ENCODE data around the gene STPG4.

STPG4 gene

GRCh38 chr2:47076126-47076506 lies 79.0 kb downstream of the STPG4 start:
- no peaks in the 10 kb centered on the region for H3K9me3 ChIP-seq (ENCODE audit: control insufficient read depth, low read length)
- no peak overlapping the region for H3K27ac ChIP-seq (ENCODE audit: insufficient read depth, low read length, poor library complexity, severe bottlenecking)
- H3K4me1 ChIP-seq (ENCODE audit: control insufficient read depth, insufficient read depth, low read length, poor library complexity, severe bottlenecking), result peaks cover 6% of the 10 kb centered on the region
- no peak for DNase-seq
- H3K4me3 ChIP-seq (ENCODE audit: insufficient read depth, low read depth, low read length, poor library complexity, severe bottlenecking), result no peak overlapping the region
- no peaks in the 10 kb centered on the region for H3K27me3 ChIP-seq (replicated peaks; ENCODE audit: control insufficient read depth, insufficient read depth, low read length, poor library complexity, severe bottlenecking)
- H3K36me3 ChIP-seq (ENCODE audit: control insufficient read depth, insufficient read depth, low read length), result peaks cover 19% of the 10 kb centered on the region

- Histone ChIP-seq H3K27ac (ENCODE audit: insufficient read depth, low read length, poor library complexity, severe bottlenecking) (no peak overlapping the region), H3K27me3 (replicated peaks; ENCODE audit: control insufficient read depth, insufficient read depth, low read length, poor library complexity, severe bottlenecking) (no peaks in the 10 kb centered on the region), H3K36me3 (ENCODE audit: control insufficient read depth, insufficient read depth, low read length) (peaks cover 19% of the 10 kb centered on the region), H3K4me3 (ENCODE audit: insufficient read depth, low read depth, low read length, poor library complexity, severe bottlenecking) (no peak overlapping the region), H3K9me3 (ENCODE audit: control insufficient read depth, low read length) (no peaks in the 10 kb centered on the region), H3K4me1 (ENCODE audit: control insufficient read depth, insufficient read depth, low read length, poor library complexity, severe bottlenecking) (peaks cover 12% of the 10 kb centered on the region)
- DNase-seq, result no peak
Measured at GRCh38 chr2:47075361-47076125, 79.6 kb downstream of the STPG4 start.

GRCh38 chr2:47074691-47075090 lies 80.4 kb downstream of the STPG4 start:
- DNase-seq, result no peak
- Histone ChIP-seq H3K36me3 (ENCODE audit: control insufficient read depth, insufficient read depth, low read length) (peaks cover 19% of the 10 kb centered on the region), H3K9me3 (ENCODE audit: control insufficient read depth, low read length) (no peaks in the 10 kb centered on the region), H3K4me1 (ENCODE audit: control insufficient read depth, insufficient read depth, low read length, poor library complexity, severe bottlenecking) (peaks cover 20% of the 10 kb centered on the region), H3K27me3 (replicated peaks; ENCODE audit: control insufficient read depth, insufficient read depth, low read length, poor library complexity, severe bottlenecking) (no peaks in the 10 kb centered on the region), H3K4me3 (ENCODE audit: insufficient read depth, low read depth, low read length, poor library complexity, severe bottlenecking) (no peak overlapping the region), H3K27ac (ENCODE audit: insufficient read depth, low read length, poor library complexity, severe bottlenecking) (no peak overlapping the region)

GRCh38 chr2:47073641-47074040 lies 81.5 kb downstream of the STPG4 start:
- peaks cover 30% of the 10 kb centered on the region for H3K4me1 ChIP-seq (ENCODE audit: control insufficient read depth, insufficient read depth, low read length, poor library complexity, severe bottlenecking)
- H3K27ac ChIP-seq (ENCODE audit: insufficient read depth, low read length, poor library complexity, severe bottlenecking), result no peak overlapping the region
- peaks cover 19% of the 10 kb centered on the region for H3K36me3 ChIP-seq (ENCODE audit: control insufficient read depth, insufficient read depth, low read length)
- no peaks in the 10 kb centered on the region for H3K9me3 ChIP-seq (ENCODE audit: control insufficient read depth, low read length)
- no peak for DNase-seq
- no peaks in the 10 kb centered on the region for H3K27me3 ChIP-seq (replicated peaks; ENCODE audit: control insufficient read depth, insufficient read depth, low read length, poor library complexity, severe bottlenecking)
- no peak overlapping the region for H3K4me3 ChIP-seq (ENCODE audit: insufficient read depth, low read depth, low read length, poor library complexity, severe bottlenecking)

- Histone ChIP-seq H3K4me1 (ENCODE audit: control insufficient read depth, insufficient read depth, low read length, poor library complexity, severe bottlenecking) (peaks cover 30% of the 10 kb centered on the region), H3K36me3 (ENCODE audit: control insufficient read depth, insufficient read depth, low read length) (peaks cover 19% of the 10 kb centered on the region), H3K27me3 (replicated peaks; ENCODE audit: control insufficient read depth, insufficient read depth, low read length, poor library complexity, severe bottlenecking) (no peaks in the 10 kb centered on the region), H3K9me3 (ENCODE audit: control insufficient read depth, low read length) (no peaks in the 10 kb centered on the region), H3K27ac (ENCODE audit: insufficient read depth, low read length, poor library complexity, severe bottlenecking) (no peak overlapping the region), H3K4me3 (ENCODE audit: insufficient read depth, low read depth, low read length, poor library complexity, severe bottlenecking) (no peak overlapping the region)
- no peak for DNase-seq
Measured at GRCh38 chr2:47073217-47073616, 81.9 kb downstream of the STPG4 start.

GRCh38 chr2:47072728-47073191 lies 82.3 kb downstream of the STPG4 start:
- H3K27ac ChIP-seq (ENCODE audit: insufficient read depth, low read length, poor library complexity, severe bottlenecking), result no peak overlapping the region
- no peak overlapping the region for H3K4me3 ChIP-seq (ENCODE audit: insufficient read depth, low read depth, low read length, poor library complexity, severe bottlenecking)
- H3K27me3 ChIP-seq (replicated peaks; ENCODE audit: control insufficient read depth, insufficient read depth, low read length, poor library complexity, severe bottlenecking), result no peaks in the 10 kb centered on the region
- no peaks in the 10 kb centered on the region for H3K9me3 ChIP-seq (ENCODE audit: control insufficient read depth, low read length)
- DNase-seq, result no peak
- H3K36me3 ChIP-seq (ENCODE audit: control insufficient read depth, insufficient read depth, low read length), result peaks cover 19% of the 10 kb centered on the region
- H3K4me1 ChIP-seq (ENCODE audit: control insufficient read depth, insufficient read depth, low read length, poor library complexity, severe bottlenecking), result peaks cover 30% of the 10 kb centered on the region

GRCh38 chr2:47072018-47072691 lies 83.0 kb downstream of the STPG4 start:
- no peak overlapping the region for H3K4me3 ChIP-seq (ENCODE audit: insufficient read depth, low read depth, low read length, poor library complexity, severe bottlenecking)
- no peak overlapping the region for H3K27ac ChIP-seq (ENCODE audit: insufficient read depth, low read length, poor library complexity, severe bottlenecking)
- no peaks in the 10 kb centered on the region for H3K9me3 ChIP-seq (ENCODE audit: control insufficient read depth, low read length)
- no peaks in the 10 kb centered on the region for H3K27me3 ChIP-seq (replicated peaks; ENCODE audit: control insufficient read depth, insufficient read depth, low read length, poor library complexity, severe bottlenecking)
- H3K4me1 ChIP-seq (ENCODE audit: control insufficient read depth, insufficient read depth, low read length, poor library complexity, severe bottlenecking), result peaks cover 30% of the 10 kb centered on the region
- H3K36me3 ChIP-seq (ENCODE audit: control insufficient read depth, insufficient read depth, low read length), result peaks cover 19% of the 10 kb centered on the region
- DNase-seq, result no peak

GRCh38 chr2:47070920-47071824 lies 83.9 kb downstream of the STPG4 start:
- no peak overlapping the region for H3K4me3 ChIP-seq (ENCODE audit: insufficient read depth, low read depth, low read length, poor library complexity, severe bottlenecking)
- no peaks in the 10 kb centered on the region for H3K9me3 ChIP-seq (ENCODE audit: control insufficient read depth, low read length)
- H3K4me1 ChIP-seq (ENCODE audit: control insufficient read depth, insufficient read depth, low read length, poor library complexity, severe bottlenecking), result peaks cover 30% of the 10 kb centered on the region
- peaks cover 19% of the 10 kb centered on the region for H3K36me3 ChIP-seq (ENCODE audit: control insufficient read depth, insufficient read depth, low read length)
- DNase-seq, result peak in 2 of 3 donors; percentile 11 to 14
- H3K27me3 ChIP-seq (replicated peaks; ENCODE audit: control insufficient read depth, insufficient read depth, low read length, poor library complexity, severe bottlenecking), result no peaks in the 10 kb centered on the region
- no peak overlapping the region for H3K27ac ChIP-seq (ENCODE audit: insufficient read depth, low read length, poor library complexity, severe bottlenecking)

- H3K27ac ChIP-seq (ENCODE audit: insufficient read depth, low read length, poor library complexity, severe bottlenecking), result peak overlapping the region; percentile 33
- H3K4me1 ChIP-seq (ENCODE audit: control insufficient read depth, insufficient read depth, low read length, poor library complexity, severe bottlenecking), result peaks cover 30% of the 10 kb centered on the region
- H3K27me3 ChIP-seq (replicated peaks; ENCODE audit: control insufficient read depth, insufficient read depth, low read length, poor library complexity, severe bottlenecking), result no peaks in the 10 kb centered on the region
- peaks cover 19% of the 10 kb centered on the region for H3K36me3 ChIP-seq (ENCODE audit: control insufficient read depth, insufficient read depth, low read length)
- no peak overlapping the region for H3K4me3 ChIP-seq (ENCODE audit: insufficient read depth, low read depth, low read length, poor library complexity, severe bottlenecking)
- no peaks in the 10 kb centered on the region for H3K9me3 ChIP-seq (ENCODE audit: control insufficient read depth, low read length)
- DNase-seq, result no peak
Measured at GRCh38 chr2:47070155-47070919, 84.8 kb downstream of the STPG4 start.
